ENCODE results near the gene UNKL.

The UNKL gene

GRCh38 chr16:1320097-1320496 is 94.4 kb downstream of the UNKL start:
- H3K27me3 ChIP-seq (replicated peaks; ENCODE audit: control insufficient read depth, insufficient read depth, low read length): no peaks in the 10 kb centered on the region
- no peak for DNase-seq (ENCODE audit: low read depth)
- no peak overlapping the region for H3K4me3 ChIP-seq (ENCODE audit: low read length)
- H3K9ac ChIP-seq (ENCODE audit: low read length): no peak overlapping the region
- H3K4me1 ChIP-seq (ENCODE audit: control insufficient read depth, insufficient read depth, low read length): no peaks in the 10 kb centered on the region
- H3K36me3 ChIP-seq (ENCODE audit: control insufficient read depth, insufficient read depth, low read length, severe bottlenecking): peaks cover 86% of the 10 kb centered on the region
- no peaks in the 10 kb centered on the region for H3K9me3 ChIP-seq (ENCODE audit: control insufficient read depth, low read length)

GRCh38 chr16:1319041-1319440 is 95.5 kb downstream of the UNKL start:
- Histone ChIP-seq H3K27me3 (replicated peaks; ENCODE audit: control insufficient read depth, insufficient read depth, low read length) (no peaks in the 10 kb centered on the region), H3K4me1 (ENCODE audit: control insufficient read depth, insufficient read depth, low read length) (no peaks in the 10 kb centered on the region), H3K9me3 (ENCODE audit: control insufficient read depth, low read length) (no peaks in the 10 kb centered on the region), H3K36me3 (ENCODE audit: control insufficient read depth, insufficient read depth, low read length, severe bottlenecking) (peaks cover 84% of the 10 kb centered on the region), H3K9ac (ENCODE audit: low read length) (no peak overlapping the region), H3K4me3 (ENCODE audit: low read length) (no peak overlapping the region)
- DNase-seq (ENCODE audit: low read depth): no peak

- H3K9ac ChIP-seq (ENCODE audit: low read length): no peak overlapping the region
- DNase-seq (ENCODE audit: low read depth): no peak
- H3K36me3 ChIP-seq (ENCODE audit: control insufficient read depth, insufficient read depth, low read length, severe bottlenecking): peaks cover 75% of the 10 kb centered on the region
These were observed 96.3 kb downstream of the UNKL start for GRCh38 chr16:1318268-1318545.

GRCh38 chr16:1317479-1318267 is 96.8 kb downstream of the UNKL start:
- Histone ChIP-seq H3K4me1 (ENCODE audit: control insufficient read depth, insufficient read depth, low read length) (peaks cover 3% of the 10 kb centered on the region), H3K27me3 (replicated peaks; ENCODE audit: control insufficient read depth, insufficient read depth, low read length) (no peaks in the 10 kb centered on the region), H3K9me3 (ENCODE audit: control insufficient read depth, low read length) (no peaks in the 10 kb centered on the region), H3K36me3 (ENCODE audit: control insufficient read depth, insufficient read depth, low read length, severe bottlenecking) (peaks cover 78% of the 10 kb centered on the region), H3K4me3 (ENCODE audit: low read length) (no peak overlapping the region), H3K9ac (ENCODE audit: low read length) (no peak overlapping the region)
- DNase-seq (ENCODE audit: low read depth): no peak

More at GRCh38 chr16:1318268-1318545, 96.3 kb downstream of the UNKL start:
- H3K4me1 ChIP-seq (ENCODE audit: control insufficient read depth, insufficient read depth, low read length): no peaks in the 10 kb centered on the region
- H3K9me3 ChIP-seq (ENCODE audit: control insufficient read depth, low read length): no peaks in the 10 kb centered on the region
- no peak overlapping the region for H3K4me3 ChIP-seq (ENCODE audit: low read length)
- no peaks in the 10 kb centered on the region for H3K27me3 ChIP-seq (replicated peaks; ENCODE audit: control insufficient read depth, insufficient read depth, low read length)

- H3K27me3 ChIP-seq (replicated peaks; ENCODE audit: control insufficient read depth, insufficient read depth, low read length): no peaks in the 10 kb centered on the region
- H3K4me1 ChIP-seq (ENCODE audit: control insufficient read depth, insufficient read depth, low read length): peaks cover 20% of the 10 kb centered on the region
- H3K36me3 ChIP-seq (ENCODE audit: control insufficient read depth, insufficient read depth, low read length, severe bottlenecking): peaks cover 72% of the 10 kb centered on the region
- no peak overlapping the region for H3K9ac ChIP-seq (ENCODE audit: low read length)
- no peaks in the 10 kb centered on the region for H3K9me3 ChIP-seq (ENCODE audit: control insufficient read depth, low read length)
- DNase-seq (ENCODE audit: low read depth): no peak
- H3K4me3 ChIP-seq (ENCODE audit: low read length): no peak overlapping the region
These were observed 98.5 kb downstream of the UNKL start for GRCh38 chr16:1316033-1316405.

GRCh38 chr16:1315081-1316032 is 99.1 kb downstream of the UNKL start:
- H3K4me3 ChIP-seq (ENCODE audit: low read length): no peak overlapping the region
- H3K36me3 ChIP-seq (ENCODE audit: control insufficient read depth, insufficient read depth, low read length, severe bottlenecking): peaks cover 66% of the 10 kb centered on the region
- peaks cover 27% of the 10 kb centered on the region for H3K4me1 ChIP-seq (ENCODE audit: control insufficient read depth, insufficient read depth, low read length)

GRCh38 chr16:1314399-1315068 is 100.0 kb downstream of the UNKL start:
- Histone ChIP-seq H3K36me3 (ENCODE audit: control insufficient read depth, insufficient read depth, low read length, severe bottlenecking) (peaks cover 58% of the 10 kb centered on the region), H3K27me3 (replicated peaks; ENCODE audit: control insufficient read depth, insufficient read depth, low read length) (no peaks in the 10 kb centered on the region), H3K9ac (ENCODE audit: low read length) (no peak overlapping the region), H3K4me3 (ENCODE audit: low read length) (no peak overlapping the region), H3K4me1 (ENCODE audit: control insufficient read depth, insufficient read depth, low read length) (peaks cover 27% of the 10 kb centered on the region), H3K9me3 (ENCODE audit: control insufficient read depth, low read length) (no peaks in the 10 kb centered on the region)
- DNase-seq (ENCODE audit: low read depth): no peak

More at GRCh38 chr16:1315081-1316032, 99.1 kb downstream of the UNKL start:
- no peaks in the 10 kb centered on the region for H3K9me3 ChIP-seq (ENCODE audit: control insufficient read depth, low read length)
- DNase-seq (ENCODE audit: low read depth): no peak
- H3K27me3 ChIP-seq (replicated peaks; ENCODE audit: control insufficient read depth, insufficient read depth, low read length): no peaks in the 10 kb centered on the region
- H3K9ac ChIP-seq (ENCODE audit: low read length): no peak overlapping the region

DNA sequence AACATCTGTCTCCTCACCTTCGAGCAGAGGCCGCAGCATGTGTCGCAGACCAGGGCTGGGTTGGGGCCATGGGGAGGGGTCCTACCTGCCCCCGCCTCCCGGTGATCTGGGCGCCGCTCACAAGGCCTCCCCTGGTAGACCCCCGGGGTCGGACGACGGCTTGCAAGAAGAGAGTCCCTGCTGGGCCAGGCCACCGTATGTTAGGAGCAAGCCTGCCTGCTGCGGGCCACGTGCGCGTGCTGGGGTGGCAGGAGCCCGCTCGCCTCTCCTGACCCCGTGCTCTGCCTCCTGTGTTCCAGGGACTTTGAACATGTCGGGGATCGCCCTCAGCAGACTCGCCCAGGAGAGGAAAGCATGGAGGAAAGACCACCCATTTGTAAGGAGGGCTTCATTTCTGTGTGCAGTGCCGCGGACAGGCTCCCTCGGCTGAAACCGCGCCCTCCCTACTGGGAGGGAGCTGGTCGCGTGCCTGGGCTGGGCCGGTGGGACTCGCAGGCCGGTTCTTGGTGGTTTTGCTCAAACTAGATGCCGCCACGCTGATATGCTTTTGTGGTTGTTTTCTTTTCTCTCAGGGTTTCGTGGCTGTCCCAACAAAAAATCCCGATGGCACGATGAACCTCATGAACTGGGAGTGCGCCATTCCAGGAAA is 100.7 kb downstream of the UNKL start:
- H3K4me1 ChIP-seq (ENCODE audit: control insufficient read depth, insufficient read depth, low read length): peaks cover 27% of the 10 kb centered on the region
- DNase-seq (ENCODE audit: low read depth): no peak
- H3K4me3 ChIP-seq (ENCODE audit: low read length): no peak overlapping the region
- H3K9me3 ChIP-seq (ENCODE audit: control insufficient read depth, low read length): no peaks in the 10 kb centered on the region
- H3K36me3 ChIP-seq (ENCODE audit: control insufficient read depth, insufficient read depth, low read length, severe bottlenecking): peaks cover 51% of the 10 kb centered on the region
- no peak overlapping the region for H3K9ac ChIP-seq (ENCODE audit: low read length)
- H3K27me3 ChIP-seq (replicated peaks; ENCODE audit: control insufficient read depth, insufficient read depth, low read length): no peaks in the 10 kb centered on the region
